VCaP (cell line): ENCODE measurements around the gene ESPNL.

ENCODE experiments used
- H3K27ac ChIP-seq: fragments of 450-650 bp; 2 replicates; pipeline ENCODE4 v1.5.1; 2017
- TF ChIP-seq, protein P1 (sequence below): fragments of 450-650 bp; conservative IDR thresholded peaks from 2 replicates; pipeline ENCODE4 v1.5.1; 2017; ENCODE audit warnings: mild to moderate bottlenecking, moderate library complexity

The ESPNL gene

DNA sequence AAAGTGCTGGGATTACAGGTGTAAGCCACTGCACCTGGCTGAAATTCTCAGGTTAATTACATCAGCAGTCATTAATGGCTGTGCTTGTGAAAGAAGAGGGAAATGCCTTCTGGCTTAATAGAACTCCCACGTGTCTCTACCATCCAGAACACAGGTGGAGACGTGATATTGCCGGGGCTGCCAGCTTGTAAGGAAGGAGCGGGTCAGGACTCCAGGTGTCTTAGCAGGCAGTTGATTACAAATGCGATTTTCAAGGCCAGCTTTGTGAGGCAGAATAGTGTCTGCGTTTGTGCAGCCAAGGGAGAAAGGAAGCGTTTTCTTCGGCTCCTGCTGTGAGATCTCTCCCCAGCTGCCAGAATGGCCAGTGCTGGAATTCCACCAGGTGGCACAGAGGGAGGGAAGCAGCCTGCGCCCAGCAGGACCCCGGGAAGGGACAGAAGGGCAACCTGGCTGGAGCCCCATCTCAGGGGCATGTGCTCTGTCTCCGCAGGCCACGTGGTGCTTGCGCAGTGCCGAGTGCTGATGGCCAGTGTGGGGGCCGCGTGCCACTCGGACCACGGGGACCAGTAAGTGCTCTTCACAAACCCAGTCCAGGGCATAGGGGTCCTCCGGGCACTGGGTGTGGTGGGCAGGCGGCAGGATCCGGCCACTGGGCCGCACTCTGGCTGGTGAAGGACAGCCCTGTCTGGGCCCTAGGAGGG, 3.7 kb upstream of the ESPNL start:
- no peak overlapping the region for H3K27ac ChIP-seq
- TF ChIP-seq, protein P1, sequence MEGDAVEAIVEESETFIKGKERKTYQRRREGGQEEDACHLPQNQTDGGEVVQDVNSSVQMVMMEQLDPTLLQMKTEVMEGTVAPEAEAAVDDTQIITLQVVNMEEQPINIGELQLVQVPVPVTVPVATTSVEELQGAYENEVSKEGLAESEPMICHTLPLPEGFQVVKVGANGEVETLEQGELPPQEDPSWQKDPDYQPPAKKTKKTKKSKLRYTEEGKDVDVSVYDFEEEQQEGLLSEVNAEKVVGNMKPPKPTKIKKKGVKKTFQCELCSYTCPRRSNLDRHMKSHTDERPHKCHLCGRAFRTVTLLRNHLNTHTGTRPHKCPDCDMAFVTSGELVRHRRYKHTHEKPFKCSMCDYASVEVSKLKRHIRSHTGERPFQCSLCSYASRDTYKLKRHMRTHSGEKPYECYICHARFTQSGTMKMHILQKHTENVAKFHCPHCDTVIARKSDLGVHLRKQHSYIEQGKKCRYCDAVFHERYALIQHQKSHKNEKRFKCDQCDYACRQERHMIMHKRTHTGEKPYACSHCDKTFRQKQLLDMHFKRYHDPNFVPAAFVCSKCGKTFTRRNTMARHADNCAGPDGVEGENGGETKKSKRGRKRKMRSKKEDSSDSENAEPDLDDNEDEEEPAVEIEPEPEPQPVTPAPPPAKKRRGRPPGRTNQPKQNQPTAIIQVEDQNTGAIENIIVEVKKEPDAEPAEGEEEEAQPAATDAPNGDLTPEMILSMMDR: no peak

DNA sequence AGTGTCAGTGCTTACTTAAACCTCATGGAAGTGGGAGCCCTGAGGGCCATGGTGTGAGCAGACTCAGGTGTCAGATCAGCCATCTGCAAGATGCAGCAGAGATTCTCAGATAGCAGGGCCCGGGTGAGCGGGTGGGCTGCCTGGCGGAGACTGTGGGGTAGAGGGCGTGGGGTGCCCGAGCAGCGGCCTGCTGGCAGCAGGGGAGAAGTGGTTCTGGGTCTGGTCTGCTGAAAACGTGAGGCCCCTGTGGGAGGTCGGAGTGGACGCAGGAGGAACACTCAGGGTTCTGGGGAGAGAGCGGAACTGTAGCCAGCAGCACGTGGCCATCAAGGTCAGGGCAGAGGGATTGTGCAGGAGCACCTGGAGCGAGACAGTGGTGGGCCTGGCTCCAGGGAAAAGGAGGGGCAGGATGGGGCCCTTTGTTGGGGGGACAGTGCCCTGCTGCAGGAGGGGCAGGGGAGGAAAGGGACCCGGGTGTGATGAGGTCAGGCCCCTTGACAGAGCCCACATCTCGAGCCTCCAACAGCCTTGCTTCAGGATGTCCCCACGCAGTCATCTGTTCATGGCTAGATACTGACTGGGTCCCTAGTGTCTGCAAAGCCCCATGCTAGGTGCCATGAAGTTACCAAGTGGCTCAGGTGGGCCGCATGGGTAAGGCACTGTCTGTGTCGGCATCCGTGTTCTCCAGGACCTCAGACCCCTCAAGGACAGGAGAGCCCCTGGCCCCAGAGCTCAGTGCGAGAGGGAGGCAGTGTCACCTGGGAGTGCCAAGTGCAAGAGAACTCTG, 2.7 kb upstream of the ESPNL start:
- TF ChIP-seq, protein P1: no peak
- no peak overlapping the region for H3K27ac ChIP-seq

DNA sequence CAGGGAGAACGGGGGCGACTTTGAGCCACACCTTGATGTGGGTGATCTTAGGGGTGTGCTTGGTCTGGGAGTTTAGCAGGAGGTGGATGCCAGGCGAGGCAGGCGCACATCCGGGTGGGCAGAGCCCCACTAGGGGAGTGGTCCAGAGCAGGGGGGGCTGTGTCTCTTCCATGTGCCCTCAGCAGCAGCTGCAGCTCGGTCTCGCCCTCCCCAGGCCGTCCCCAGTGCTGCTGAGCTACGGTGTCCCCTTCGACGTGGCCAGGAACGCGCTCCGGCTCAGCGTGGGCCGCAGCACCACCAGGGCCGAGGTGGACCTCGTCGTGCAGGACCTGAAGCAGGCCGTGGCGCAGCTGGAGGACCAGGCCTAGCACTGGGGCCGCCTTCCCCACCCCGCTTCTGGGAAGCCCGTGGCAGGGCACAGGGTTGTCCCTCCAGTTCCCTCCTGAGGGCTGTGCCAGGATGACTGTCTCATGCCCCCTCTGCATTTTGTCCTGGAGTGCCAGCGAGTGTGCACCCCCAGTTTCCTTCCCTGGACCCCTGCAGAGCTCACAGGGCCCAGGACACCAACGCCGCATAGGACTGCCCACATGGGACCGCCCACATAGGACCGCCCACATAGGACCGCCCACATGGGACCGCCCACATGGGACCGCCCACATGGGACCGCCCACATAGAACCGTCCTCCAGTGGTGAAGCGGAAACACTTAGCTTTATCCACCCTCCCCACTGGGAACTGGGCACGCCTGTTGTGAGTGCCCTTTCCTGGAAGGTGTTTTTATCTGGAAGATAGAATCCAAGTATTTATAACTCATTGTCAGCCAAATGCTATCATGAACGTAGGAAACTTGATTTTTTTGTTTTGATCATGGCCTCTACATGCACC, 1.9 kb upstream of the ESPNL start:
- H3K27ac ChIP-seq: peak overlapping the region; percentile 52
- TF ChIP-seq, protein P1: no peak

DNA sequence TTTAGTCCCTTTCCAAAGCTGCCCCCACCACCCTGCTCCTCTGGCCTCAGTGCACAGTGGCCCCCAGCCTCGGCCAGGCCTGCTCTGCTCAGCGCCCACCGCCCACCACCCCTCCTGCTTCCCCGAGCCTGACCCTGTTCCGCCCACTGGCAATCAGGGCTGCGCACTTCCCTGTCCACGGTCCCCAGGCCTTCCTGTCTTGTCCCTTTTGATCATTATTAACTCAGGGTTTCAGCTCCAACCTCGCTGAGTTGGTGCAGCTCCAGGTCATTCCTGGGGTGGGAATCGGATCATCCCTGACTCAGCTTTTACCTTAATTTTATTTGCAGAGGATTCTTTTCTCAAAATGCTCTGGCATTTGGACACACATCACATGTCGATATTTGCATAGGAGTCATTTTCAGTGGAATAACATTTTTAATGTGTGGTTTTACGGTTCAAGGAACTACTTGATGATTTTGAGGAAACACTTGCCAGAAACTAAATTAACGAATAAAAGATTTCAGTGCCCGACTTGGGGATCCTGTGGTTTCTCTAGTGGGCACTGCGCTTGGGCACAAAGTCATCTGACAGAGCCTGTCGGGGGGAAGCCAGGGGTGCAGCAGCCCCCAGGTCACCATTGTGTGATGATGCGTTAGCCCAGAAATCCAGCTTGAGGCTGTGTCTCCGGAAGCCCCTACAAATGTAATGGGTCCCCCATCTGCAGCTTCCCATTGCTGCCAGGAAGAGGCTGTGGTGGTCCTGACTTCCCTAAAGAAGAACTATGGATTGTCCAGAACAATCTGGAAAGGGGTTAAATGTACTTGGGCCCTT, 1.0 kb upstream of the ESPNL start:
- peak overlapping the region; percentile 52 for H3K27ac ChIP-seq
- TF ChIP-seq, protein P1: no peak

DNA sequence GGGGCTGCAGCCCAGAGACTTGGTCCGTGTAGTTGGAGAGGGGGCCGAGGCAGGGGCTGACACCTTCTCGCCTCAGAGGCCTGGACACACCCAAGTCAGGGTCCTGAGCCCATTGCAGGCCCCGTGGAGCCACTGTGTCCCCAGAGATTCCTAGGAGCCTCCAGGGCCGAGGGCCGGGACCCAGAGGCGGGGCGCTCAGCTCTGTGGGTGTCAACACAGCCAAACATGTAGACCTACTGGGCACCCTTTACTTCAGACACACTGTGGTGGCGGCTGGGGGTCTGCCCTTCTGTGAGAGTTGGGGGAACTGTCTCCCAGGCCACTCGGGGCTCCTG, 459 bp upstream of the ESPNL start:
- TF ChIP-seq, protein P1: no peak
- H3K27ac ChIP-seq: peak overlapping the region; percentile 52; the same call in 1 of the 2 replicates

DNA sequence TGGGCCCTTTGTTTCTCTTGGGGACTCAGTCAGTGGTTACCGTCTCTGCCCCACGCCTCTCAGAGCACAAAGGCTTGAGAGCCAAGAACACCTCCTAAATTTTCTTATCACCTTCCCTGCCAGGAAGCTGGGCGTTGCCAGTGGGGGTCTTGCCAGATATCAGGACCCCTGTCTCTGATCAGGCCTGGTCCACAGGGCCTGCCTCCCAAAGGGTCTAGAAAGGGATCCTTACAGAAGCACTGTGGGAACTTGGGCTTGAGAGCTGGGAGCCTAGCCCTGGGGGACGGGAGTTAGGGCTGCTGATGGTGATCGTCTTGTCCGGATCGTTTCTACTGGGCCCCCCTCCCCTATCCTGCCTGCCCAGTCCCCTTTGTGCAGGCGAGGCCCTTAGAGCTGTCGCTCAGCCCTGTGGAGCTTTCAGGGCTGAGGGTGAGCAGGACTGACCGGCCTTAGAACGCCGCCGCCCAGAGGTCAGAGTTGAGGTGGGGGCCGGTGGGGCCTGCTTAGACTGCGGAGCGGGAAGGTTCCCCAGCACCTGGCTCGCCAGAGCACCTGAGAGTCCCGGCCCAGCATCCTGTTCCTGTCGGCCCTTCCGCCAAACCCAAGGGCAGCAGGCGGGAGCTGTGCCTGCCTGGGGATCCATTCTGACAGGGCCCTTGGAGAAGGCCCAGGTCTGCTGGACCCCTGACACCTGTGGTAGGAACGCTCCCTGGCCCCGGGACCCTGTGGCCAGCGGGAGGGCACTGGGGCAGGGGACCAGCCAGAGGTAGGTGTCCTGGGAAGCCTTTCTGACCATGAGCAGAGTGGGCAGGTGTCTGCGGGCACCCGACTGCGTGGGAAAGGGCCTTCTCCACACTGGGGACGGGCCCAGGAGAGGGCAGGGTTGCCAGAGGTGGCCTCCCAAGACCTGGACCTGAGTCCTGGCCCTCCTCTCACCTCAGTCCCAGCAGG, 956 bp downstream of the ESPNL start:
- TF ChIP-seq, protein P1: no peak
- H3K27ac ChIP-seq: no peak overlapping the region
